HEK293 (cell line): Measurements from ENCODE around the gene MRPS18B.

ENCODE experiments used
- FEZF1 ChIP-seq: fragments of 450-650 bp; formaldehyde crosslinking; IDR thresholded peaks from 2 replicates; pipeline ENCODE4 v1.5.1; 2016; ENCODE audit warnings: missing biosample characterization, missing genetic modification characterization
- KLF10 ChIP-seq: fragments of 450-650 bp; IDR thresholded peaks from 2 replicates; pipeline ENCODE4 v1.5.1; 2018; ENCODE audit warnings: missing biosample characterization, mild to moderate bottlenecking, missing genetic modification characterization
- MEIS1 ChIP-seq: sonication (generic); formaldehyde crosslinking; IDR thresholded peaks from 2 replicates; pipeline ENCODE4 v1.8.1; 2022; ENCODE audit warnings: missing genetic modification reagents, mild to moderate bottlenecking, borderline replicate concordance
- MZF1 ChIP-seq: fragments of 450-650 bp; formaldehyde crosslinking; IDR thresholded peaks from 2 replicates; pipeline ENCODE4 v1.5.1; 2017; ENCODE audit warnings: missing biosample characterization, missing genetic modification characterization, borderline replicate concordance
- PRDM4 ChIP-seq: fragments of 450-650 bp; formaldehyde crosslinking; IDR thresholded peaks from 2 replicates; pipeline ENCODE4 v1.5.1; 2017; ENCODE audit warnings: missing biosample characterization, missing genetic modification characterization
- REPIN1 ChIP-seq: fragments of 450-650 bp; formaldehyde crosslinking; IDR thresholded peaks from 2 replicates; pipeline ENCODE4 v1.5.1; 2017; ENCODE audit warnings: missing biosample characterization, missing genetic modification characterization, low read depth
- REST ChIP-seq: fragments of 450-650 bp; formaldehyde crosslinking; IDR thresholded peaks from 2 replicates; pipeline ENCODE4 v1.5.1; 2016; ENCODE audit warnings: missing biosample characterization, missing genetic modification characterization
- ZNF121 ChIP-seq: fragments of 450-650 bp; formaldehyde crosslinking; IDR thresholded peaks from 2 replicates; pipeline ENCODE4 v1.5.1; 2016; ENCODE audit warnings: missing biosample characterization, missing genetic modification characterization
- ZNF140 ChIP-seq: fragments of 450-650 bp; formaldehyde crosslinking; IDR thresholded peaks from 2 replicates; pipeline ENCODE4 v1.5.1; 2016; ENCODE audit warnings: missing biosample characterization, missing genetic modification characterization
- ZNF280C ChIP-seq: fragments of 450-650 bp; formaldehyde crosslinking; IDR thresholded peaks from 2 replicates; pipeline ENCODE4 v1.5.1; 2016; ENCODE audit warnings: missing biosample characterization, missing genetic modification characterization
- ZNF280D ChIP-seq: fragments of 450-650 bp; formaldehyde crosslinking; IDR thresholded peaks from 2 replicates; pipeline ENCODE4 v1.5.1; 2016; ENCODE audit warnings: missing biosample characterization, missing genetic modification characterization
- ZNF335 ChIP-seq: fragments of 450-650 bp; formaldehyde crosslinking; conservative IDR thresholded peaks from 2 replicates; pipeline ENCODE4 v1.5.1; 2016; ENCODE audit warnings: missing biosample characterization, missing genetic modification characterization
- ZNF37A ChIP-seq: fragments of 450-650 bp; IDR thresholded peaks from 2 replicates; pipeline ENCODE4 v1.5.1; 2018; ENCODE audit warnings: missing biosample characterization, missing genetic modification characterization
- ZNF404 ChIP-seq: fragments of 450-650 bp; formaldehyde crosslinking; IDR thresholded peaks from 2 replicates; pipeline ENCODE4 v1.5.1; 2017; ENCODE audit warnings: missing biosample characterization, missing genetic modification characterization
- ZNF561 ChIP-seq: fragments of 450-650 bp; IDR thresholded peaks from 2 replicates; pipeline ENCODE4 v1.5.1; 2018; ENCODE audit warnings: missing biosample characterization, missing genetic modification characterization, borderline replicate concordance
- ZNF600 ChIP-seq: fragments of 450-650 bp; formaldehyde crosslinking; IDR thresholded peaks from 2 replicates; pipeline ENCODE4 v1.5.1; 2016; ENCODE audit warnings: missing biosample characterization, missing genetic modification characterization
- ZNF610 ChIP-seq: fragments of 450-650 bp; formaldehyde crosslinking; IDR thresholded peaks from 2 replicates; pipeline ENCODE4 v1.5.1; 2016; ENCODE audit warnings: missing biosample characterization, missing genetic modification characterization, borderline replicate concordance
- ZNF624 ChIP-seq: fragments of 450-650 bp; formaldehyde crosslinking; IDR thresholded peaks from 2 replicates; pipeline ENCODE4 v1.5.1; 2017; ENCODE audit warnings: missing biosample characterization, missing genetic modification characterization
- ZNF639 ChIP-seq: fragments of 450-650 bp; formaldehyde crosslinking; IDR thresholded peaks from 2 replicates; pipeline ENCODE4 v1.5.1; 2016; ENCODE audit warnings: missing biosample characterization, missing genetic modification characterization
- ZNF654 ChIP-seq: fragments of 450-650 bp; formaldehyde crosslinking; IDR thresholded peaks from 2 replicates; pipeline ENCODE4 v1.5.1; 2016; ENCODE audit warnings: low read depth, missing biosample characterization, missing genetic modification characterization
- ZNF707 ChIP-seq: fragments of 450-650 bp; formaldehyde crosslinking; IDR thresholded peaks from 2 replicates; pipeline ENCODE4 v1.5.1; 2016; ENCODE audit warnings: missing biosample characterization, missing genetic modification characterization
- ZNF776 ChIP-seq: fragments of 450-650 bp; formaldehyde crosslinking; IDR thresholded peaks from 2 replicates; pipeline ENCODE4 v1.5.0; 2017; ENCODE audit warnings: missing biosample characterization, missing genetic modification characterization, borderline replicate concordance
- ZNF777 ChIP-seq: fragments of 450-650 bp; formaldehyde crosslinking; IDR thresholded peaks from 2 replicates; pipeline ENCODE4 v1.5.1; 2017; ENCODE audit warnings: missing biosample characterization, missing genetic modification characterization, borderline replicate concordance
- ZNF791 ChIP-seq: fragments of 450-650 bp; formaldehyde crosslinking; IDR thresholded peaks from 2 replicates; pipeline ENCODE4 v1.5.1; 2016; ENCODE audit warnings: missing biosample characterization, missing genetic modification characterization
- ZNF830 ChIP-seq: fragments of 450-650 bp; IDR thresholded peaks from 2 replicates; pipeline ENCODE4 v1.5.0; 2018; ENCODE audit warnings: missing biosample characterization, missing genetic modification characterization, low read depth, mild to moderate bottlenecking, moderate library complexity
- ZNF837 ChIP-seq: fragments of 450-650 bp; formaldehyde crosslinking; IDR thresholded peaks from 2 replicates; pipeline ENCODE4 v1.5.1; 2016; ENCODE audit warnings: missing biosample characterization, missing genetic modification characterization

MRPS18B gene

GRCh38 chr6:30617565-30618269, at the start of gene MRPS18B (continued):
- TF ChIP-seq FEZF1 (no peak), PRDM4 (tag by site-specific recombination) (no peak), ZNF707 (tag by site-specific recombination) (no peak), KLF10 (tag by site-specific recombination) (peak; percentile 66; the same call in 1 of the 2 replicates), ZNF37A (tag by site-specific recombination) (no peak), ZNF791 (tag by site-specific recombination) (no peak), ZNF639 (tag by site-specific recombination) (no peak; the same call in 1 of the 2 replicates), ZNF335 (tag by site-specific recombination) (peak; percentile 99), ZNF610 (tag by site-specific recombination) (peak; percentile 68; the same call in 1 of the 2 replicates), ZNF624 (tag by site-specific recombination) (no peak), ZNF404 (no peak), REPIN1 (tag by site-specific recombination) (no peak), ZNF600 (tag by site-specific recombination) (no peak), ZNF140 (tag by site-specific recombination) (no peak), ZNF280D (tag by site-specific recombination) (no peak), MZF1 (tag by site-specific recombination) (no peak), ZNF830 (no peak), ZNF561 (peak; percentile 23; the same call in 1 of the 2 replicates), ZNF776 (tag by site-specific recombination) (no peak), MEIS1 (no peak), ZNF837 (no peak), ZNF654 (no peak), ZNF280C (tag by site-specific recombination) (no peak), ZNF121 (no peak), REST (tag by site-specific recombination) (peak; percentile 46; the same call in 1 of the 2 replicates), ZNF777 (tag by site-specific recombination) (no peak)
